HG02884 (cell line): ENCODE measurements around the gene OR2H2.

Experiments
- ATAC-seq: cut with Tn5 transposase; IDR thresholded peaks from one replicate; pipeline ENCODE4 v1.9.1; 2021; ENCODE audit warnings: mild to moderate bottlenecking, moderate library complexity; ENCODE audit not compliant: unreplicated experiment

Gene OR2H2

DNA sequence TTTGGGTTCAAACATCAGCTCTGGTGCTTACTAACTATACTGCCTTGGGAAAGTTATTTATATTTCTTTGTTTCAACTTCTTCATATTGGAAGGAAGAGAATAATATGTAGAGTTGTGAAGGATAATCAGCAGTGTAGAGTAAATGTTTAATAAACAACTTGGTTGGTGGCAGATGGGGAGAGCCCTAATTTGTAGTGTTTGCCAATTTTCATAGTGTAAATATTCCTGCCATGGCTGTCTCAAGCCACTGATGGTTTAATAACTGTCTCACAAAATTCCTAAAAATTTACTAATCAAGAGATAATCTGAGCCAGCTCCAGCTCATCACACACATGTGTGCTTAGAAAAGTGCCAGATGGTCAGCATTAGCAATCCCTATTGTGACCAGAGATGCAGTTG, at the start of gene OR2H2:
TSS of gene OR2H2 (plus strand) at position 301 of the 400 bp plus-strand sequence. CDS start 2,824 bp downstream, outside the sequence.
- ATAC-seq = no peak

DNA sequence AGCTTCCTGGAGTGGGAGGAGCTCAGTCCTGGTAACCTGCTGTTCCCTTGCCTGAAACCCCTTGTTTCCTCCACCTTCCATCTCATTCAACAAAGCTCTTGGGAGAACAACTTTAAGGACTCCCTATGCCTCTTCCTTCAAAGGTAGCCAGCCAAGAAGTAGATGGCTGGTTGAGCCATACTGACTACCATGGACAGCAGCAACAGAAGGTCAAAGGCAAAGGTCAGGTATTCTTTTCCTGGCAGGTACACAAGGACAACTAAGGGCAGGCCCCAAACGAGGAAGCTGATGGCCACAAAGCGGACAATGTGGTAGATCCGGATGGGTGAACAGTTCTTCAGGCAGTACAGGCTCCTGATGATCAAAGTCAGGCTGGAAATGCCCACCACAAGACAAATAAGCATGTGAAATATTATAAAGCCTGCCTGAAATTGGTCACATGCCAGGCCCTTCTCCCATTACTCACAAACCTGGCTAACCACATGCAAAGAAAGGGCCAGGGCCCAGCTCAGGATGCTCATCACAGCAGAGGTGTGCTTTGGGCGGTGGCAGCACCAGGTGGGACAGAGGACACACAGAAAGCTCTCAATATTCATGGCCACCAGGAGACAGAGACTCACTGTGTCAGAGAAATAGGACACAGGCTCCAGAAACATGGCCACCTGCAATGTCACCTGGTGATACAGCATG, 47.1 kb upstream of the OR2H2 start:
- ATAC-seq = no peak

DNA sequence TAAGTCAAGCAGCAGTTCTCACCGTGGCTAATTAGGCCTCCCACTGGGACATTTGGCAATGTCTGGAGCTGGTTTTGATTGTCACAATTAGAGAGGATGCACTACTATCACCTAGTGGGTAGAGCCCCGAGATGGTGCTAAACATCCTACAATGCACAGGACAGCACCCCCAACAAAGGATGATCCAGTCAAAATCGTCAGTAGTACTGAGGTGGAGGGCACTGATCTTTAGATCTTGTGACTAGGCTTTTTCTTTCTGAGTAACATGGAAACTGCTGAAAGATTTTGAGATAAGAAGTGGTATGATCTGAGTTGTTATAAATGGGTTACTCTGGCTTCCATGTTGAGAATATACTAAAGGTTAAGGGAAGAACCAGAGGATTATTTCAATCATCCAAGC, 37.3 kb upstream of the OR2H2 start:
- ATAC-seq = no peak

DNA sequence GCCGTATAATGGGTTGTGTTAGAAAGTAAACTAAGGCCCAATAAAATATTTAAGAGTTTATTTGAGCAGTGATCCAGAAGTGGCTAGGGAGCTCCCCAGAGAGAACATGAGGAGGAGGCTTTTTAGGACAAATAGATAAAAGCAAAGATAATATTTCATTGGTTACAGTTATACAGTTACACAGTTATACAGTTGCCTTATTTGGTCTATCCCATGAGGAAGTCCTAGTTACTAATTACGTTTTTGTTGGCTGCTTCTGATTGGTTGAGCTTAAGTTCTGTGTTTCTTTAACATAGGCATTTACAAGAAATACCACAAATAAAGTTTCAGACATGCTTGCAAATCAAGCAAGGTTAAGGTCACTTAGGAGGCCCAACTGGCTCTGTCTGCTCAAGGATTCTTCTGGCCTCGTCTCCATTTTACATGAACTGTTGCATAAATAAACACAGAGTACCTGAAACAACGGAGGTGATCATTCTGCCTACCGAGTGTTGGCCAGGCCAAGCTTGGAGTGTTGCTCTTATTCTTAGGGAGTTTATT, 32.3 kb upstream of the OR2H2 start:
- peak; percentile 91 for ATAC-seq

DNA sequence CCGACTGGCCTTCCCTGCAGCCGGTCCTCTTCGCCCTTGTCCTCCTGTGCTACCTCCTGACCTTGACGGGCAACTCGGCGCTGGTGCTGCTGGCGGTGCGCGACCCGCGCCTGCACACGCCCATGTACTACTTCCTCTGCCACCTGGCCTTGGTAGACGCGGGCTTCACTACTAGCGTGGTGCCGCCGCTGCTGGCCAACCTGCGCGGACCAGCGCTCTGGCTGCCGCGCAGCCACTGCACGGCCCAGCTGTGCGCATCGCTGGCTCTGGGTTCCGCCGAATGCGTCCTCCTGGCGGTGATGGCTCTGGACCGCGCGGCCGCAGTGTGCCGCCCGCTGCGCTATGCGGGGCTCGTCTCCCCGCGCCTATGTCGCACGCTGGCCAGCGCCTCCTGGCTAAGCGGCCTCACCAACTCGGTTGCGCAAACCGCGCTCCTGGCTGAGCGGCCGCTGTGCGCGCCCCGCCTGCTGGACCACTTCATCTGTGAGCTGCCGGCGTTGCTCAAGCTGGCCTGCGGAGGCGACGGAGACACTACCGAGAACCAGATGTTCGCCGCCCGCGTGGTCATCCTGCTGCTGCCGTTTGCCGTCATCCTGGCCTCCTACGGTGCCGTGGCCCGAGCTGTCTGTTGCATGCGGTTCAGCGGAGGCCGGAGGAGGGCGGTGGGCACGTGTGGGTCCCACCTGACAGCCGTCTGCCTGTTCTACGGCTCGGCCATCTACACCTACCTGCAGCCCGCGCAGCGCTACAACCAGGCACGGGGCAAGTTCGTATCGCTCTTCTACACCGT, 31.5 kb upstream of the OR2H2 start:
- ATAC-seq = no peak

DNA sequence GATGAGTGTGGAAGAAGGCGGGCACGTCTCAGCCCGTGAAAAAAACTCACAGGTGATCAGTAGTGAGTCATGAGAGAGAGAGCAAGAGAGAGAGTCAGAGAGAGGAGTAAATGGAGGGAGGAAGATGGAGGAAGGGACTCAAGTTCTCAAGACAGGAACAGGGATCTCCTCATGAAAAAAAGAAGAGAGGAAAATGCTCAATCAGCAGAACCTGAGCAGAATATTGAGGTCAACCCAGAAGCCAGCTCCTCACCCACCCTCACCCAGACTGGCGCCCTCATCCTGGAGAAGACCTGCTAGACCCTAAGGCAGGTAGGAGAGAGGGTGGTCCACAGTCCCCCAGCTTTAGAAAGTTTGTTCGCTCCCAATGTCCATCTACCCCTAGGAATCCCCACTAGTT, 30.2 kb upstream of the OR2H2 start:
- ATAC-seq = no peak

DNA sequence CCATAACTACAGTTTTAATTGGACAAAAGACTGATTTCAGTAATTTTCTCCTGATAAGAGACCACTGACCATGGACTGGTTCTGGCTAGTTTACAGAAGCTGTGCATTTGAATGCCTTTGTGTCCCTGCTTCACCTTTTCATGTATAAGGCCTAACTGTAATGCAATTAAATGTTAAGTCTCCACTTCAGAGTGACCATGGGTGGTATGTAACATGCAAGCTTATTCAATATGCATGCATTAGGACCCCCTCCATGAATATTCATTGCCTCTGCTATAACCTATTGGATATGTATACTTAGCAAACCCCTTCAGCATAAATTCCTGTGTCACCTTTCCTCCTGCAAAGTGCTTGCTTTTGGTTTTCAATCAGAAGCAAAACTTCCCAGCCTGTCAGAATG, 27.6 kb upstream of the OR2H2 start:
- no peak for ATAC-seq

DNA sequence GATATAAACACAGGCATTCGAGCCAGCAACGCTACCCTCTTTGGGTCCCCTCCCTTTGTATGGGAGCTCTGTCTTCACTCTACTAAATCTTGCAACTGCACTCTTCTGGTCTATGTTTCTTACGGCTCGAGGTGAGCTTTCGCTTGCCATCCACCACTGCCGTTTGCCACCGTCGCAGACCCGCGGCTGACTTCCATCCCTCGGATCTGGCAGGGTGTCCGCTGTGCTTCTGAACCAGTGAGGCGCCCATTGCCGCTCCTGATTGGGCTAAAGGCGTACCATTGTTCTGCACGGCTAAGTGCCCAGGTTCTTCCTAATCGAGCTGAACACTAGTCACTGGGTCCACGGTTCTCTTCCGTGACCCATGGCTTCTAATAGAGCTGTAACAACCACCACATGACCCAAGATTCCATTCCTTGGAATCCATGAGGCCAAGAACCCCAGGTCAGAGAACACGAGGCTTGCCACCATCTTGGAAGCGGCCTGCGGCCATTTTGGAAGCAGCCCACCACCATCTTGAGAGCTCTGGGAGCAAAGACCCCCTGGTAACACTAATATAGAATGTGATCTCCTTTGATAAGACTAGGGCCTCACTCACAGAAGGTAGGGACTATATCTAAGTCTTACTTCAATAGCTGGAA, 26.4 kb upstream of the OR2H2 start:
- no peak for ATAC-seq

DNA sequence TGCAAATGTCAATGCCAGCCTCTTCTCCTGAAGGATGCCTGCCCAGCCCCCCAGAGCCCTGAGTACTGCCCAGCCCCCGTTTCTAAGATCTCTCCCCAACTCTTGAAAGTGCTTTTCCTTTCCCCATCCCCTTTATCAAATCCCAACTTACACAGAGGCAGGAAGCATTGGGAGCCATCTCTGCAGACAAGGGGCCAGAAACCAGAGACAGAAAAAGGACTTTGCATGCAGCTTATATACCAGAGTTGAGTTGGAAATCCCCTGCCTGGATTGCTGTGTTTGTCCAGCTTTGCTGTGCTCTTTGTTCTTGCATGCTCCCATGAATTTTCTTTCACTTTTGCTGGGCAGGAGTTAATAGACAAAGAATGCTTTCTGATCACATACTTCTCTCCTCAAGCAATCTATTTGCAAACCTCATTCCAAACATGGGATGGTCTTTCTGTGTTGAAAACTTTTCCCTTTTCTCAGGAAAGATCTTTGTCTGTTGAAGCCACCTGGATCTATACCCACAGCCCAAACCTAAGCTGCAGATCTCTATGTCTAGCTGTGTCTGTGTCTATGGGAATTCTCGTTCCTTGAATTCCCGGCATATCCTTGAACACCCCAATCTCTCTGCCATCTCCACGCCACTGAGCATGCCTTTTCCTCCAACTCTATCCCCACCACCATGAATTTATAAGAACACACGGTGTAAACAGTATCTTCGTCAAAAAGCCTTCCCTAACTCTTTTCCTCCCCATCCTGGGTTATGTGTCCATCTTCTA, 25.2 kb upstream of the OR2H2 start, which contains the start of gene UBD:
TSS of gene UBD (minus strand) at position 209 of the 764 bp plus-strand sequence. CDS start at position 178, 31 bp downstream.
- no peak for ATAC-seq

DNA sequence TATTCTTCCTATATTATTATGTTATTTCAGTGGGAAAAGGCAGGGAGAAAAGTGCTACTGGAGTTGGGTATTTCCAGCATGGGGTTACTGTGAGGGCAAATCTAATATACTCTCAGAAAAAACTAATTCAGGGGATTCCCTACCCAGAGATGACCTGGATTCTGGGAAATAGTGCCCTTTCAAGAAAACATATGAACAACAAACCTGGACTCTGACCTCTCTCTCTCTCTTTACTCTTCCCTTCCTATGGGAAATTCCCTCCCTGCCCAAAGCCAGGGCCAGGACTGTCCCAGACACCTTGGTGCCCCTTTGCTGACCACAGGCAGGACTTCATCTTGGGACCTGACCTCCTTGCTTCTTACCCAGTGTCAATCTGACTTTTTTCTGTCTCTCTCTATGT, 23.8 kb upstream of the OR2H2 start:
- ATAC-seq = no peak

DNA sequence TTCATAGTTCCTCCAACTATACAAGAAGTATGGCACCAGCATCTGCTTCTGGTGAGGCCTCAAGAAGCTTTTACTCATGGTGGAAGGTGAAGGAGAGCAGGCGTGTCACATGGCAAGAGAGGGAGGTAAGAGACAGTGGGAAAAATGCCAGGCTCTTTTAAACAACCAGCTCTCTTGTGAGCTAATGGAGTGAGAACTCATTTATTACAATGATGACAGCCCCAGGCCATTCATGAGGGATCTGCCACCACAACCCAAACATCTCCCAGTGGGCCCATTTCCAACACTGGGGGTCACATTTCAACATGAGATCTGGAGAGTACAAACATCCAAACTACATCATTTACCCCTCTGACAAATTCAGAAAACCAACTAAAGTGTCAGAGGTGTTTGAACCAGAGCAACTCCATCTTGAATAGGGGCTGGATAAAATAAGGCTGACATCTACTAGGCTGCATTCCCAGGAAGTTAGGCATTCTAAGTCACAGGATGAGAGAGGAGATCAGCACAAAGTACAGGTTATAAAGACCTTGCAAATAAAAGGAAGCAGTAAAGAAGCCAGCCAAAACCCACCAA, 23.2 kb upstream of the OR2H2 start:
- no peak for ATAC-seq

DNA sequence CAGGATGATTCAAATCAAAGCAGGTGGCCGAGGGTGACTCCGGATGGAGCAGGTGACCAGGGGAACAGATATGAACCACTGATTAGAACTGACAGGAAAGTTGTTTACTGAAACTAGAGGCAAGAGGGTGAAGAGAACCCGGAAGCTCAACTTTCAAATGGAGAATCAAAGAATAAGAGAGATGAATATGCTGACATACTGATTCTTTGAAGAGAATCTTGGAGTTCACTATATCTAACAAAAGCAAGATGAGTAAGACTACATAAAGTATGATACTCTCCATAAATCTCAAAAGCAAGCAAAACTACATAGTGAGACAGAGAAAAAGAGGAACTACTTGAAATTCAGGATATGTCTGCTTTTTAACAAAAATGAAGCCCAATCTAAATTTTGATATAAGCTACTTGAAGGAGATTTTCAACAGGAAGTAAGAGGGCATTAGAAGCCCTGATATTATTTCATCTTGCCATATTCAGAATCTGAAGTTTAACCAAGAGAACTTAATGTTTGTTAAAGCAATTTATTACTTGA, 21.4 kb upstream of the OR2H2 start:
- ATAC-seq = no peak

DNA sequence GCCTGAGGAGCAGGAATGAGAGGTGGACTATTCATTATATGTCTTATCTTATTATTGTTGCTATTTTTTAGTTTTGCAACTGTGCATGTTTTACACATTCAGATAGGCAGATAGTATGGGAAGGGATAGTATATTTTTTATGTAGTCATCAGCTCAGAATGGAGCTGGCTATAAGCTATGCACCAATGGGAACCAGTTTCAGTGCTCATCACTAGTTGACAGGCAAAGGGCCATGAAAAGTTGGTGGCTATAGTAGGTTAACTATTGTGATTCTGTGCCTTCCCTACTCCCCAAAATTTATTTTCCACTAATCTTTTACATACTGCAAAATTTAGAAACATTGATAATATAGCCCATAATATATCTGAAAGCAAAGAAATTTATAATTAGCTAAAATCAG, 20.0 kb upstream of the OR2H2 start:
- ATAC-seq = no peak

DNA sequence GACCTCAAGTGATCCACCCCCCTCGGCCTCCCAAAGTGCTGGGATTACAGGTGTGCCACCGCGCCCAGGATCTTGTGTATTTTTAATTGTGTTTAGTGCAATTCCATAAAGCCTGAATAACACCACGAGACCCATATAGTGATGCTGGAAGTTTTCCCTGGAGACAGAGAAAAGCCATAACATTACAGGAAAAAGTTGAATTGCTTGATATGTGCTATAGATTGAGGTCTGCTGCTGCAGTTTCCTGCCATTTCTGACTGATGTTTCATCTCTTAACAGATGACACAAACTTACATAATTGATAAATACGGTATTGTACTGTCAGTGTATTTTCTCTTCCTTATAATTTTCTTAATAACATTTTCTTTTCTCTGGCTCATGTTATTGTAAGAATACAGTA, 18.1 kb upstream of the OR2H2 start:
- no peak for ATAC-seq

DNA sequence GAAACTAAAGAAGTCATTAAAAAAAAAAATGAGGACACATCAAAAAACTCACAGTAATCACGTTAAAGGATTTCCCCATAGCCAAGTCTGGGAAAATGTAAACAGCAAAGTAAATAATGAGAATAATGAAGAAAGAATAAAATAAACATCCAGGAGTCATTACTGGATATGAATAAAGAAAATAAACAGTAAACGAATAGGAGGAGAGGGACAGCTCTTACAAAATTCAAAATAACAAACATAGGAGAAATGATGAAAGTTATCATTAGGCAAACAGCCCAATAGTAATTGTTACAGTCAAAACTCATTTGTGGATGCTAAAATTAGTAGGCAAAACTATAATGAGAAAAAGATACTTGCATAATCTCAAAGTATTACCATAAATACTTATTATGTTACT, 17.4 kb upstream of the OR2H2 start:
- no peak for ATAC-seq

DNA sequence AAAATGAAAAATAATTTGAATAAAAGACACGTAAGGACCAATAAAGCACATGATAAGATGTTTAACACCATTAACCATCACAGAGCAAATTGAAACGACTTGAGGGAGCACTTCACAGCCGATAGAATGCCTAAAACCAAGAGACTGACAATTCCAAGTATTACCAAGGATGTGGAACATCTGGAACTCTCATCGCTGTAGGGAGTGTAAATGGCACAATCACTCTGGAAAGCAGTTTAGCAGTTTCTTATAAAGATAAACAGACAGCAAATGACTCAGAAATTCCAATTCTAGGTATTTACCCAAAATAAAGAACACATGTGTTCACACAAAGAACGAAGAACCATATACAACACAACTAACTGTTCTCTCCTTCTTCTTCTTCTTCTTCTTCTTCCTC, 16.9 kb upstream of the OR2H2 start:
- no peak for ATAC-seq

DNA sequence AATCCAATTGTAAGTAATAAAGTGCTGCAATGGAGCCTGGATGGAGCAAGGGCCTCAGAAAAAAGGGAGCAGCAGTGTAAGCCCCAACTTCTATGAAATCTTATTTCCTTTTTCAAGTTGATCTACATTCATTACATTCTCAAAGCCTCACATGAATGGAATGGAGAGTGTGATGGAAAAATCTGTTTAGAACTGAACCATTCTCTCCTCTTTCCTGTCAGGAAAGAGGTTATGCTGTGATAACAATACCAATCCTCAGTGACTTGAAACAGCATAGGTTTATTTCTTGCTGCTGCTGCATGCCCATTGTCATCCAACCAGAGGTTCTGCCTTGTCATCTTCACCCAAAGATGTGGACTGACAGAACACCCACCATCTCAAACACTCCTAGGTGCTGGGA, 8.9 kb upstream of the OR2H2 start:
- no peak for ATAC-seq

DNA sequence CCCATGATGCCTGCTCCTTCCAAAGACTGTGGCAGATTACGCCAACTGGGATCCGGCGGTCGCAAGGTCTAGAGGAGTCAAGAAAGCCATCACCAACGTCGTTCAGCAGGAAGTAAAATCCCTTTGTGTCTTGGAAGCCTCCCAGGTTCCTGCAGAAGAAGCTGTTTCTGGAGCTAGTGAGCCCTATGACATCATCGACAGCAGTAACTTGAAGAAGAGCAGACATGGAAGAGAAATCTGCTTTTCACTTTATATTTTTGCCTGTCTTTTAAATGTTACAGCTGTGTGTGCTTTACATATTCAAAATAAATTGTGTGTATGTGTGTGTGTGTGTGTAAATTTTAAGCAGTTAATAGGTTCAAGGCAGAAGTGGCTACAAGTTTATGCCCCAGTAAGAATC, 7.4 kb upstream of the OR2H2 start:
- no peak for ATAC-seq

DNA sequence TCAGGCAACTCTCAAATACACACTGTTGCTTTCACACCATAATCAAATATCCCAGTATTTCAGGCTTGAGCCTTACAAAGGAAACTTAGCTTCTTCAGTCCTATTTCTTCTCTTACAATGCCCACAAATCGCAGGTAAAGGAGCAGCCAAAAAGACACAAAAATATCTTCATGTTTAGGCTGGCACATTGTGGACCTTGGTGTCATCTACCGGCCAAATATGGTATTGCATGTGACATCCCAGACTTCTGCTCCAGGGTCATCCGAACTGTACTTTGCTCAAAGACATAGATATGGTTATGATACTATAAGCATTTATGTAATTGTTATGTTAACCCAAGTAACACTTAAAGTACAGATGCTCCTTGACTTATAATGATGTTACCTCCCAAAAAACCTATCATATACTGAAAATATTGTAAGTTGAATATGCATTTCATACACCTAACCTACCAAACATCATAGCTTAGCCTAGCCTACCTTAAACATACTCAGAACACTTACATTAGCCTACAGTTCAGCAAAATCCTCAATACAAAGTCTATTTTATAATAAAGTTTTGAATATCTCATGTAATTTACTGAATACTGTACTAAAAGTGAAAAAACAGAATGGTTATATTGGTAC, 4.6 kb downstream of the OR2H2 start:
- no peak for ATAC-seq
